Measurements from ENCODE around the gene DLX1. TPM values are rescaled to one million over a fixed set of nuclear protein-coding genes. Genes with fewer than 3 reads are reported as not detected.

Gene DLX1
- total and polyA plus RNA-seq, 9 of the 15 experiments (the other 6 are each of a cell fraction or from before 2014, with no cell fraction given) = 1.9 to 26.2 (median 9.6) TPM

DNA sequence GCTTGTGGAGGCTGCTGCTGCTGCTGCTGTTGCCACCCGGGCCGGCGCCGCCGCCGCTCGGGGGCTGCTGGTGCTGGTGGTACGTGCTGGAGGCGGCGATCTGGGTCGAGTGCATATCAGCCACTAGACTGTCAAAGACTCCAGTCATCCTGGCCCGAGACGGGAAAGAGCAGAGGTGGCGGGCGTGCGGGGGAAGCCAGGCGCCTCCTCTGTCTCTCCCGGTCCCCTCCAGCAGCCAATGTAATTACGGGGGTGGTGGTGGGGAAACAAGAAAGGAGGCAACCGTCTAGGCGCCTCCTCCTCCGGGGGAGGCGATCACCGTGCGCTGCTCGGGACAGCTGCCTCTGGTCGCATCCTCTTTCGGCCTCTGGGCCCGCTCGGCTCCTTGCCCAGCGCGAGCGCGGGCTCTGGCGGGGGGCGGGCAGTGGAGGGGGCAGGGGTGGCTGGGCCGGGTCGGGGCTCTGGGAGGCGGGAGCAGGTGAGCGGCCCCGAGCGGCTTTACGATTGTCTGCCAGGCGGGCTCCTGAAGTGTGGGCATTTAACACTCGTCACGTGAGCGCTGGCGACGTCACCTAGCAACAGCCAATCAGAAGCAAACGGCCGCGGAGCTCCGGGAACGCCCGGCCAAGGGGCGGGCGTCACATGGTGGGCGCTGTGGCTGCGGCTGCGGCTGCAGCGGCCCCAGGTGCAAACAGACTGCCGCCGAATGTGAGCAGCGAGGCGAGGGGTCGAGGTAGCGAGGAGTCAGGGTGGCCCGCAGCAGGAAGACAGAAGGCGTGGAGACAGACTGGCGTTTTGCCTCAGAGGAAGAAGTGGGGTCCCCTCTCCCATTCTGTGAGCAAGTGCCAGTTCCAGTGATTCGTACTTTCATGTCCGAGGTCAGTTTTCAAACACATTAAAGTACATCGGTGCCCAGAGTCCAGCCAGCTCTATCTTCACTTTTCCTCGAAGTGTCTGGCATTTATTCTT is 17.4 kb downstream of the DLX1 start, which contains the start of gene DLX2 (continued):
- TF ChIP-seq, protein P1, sequence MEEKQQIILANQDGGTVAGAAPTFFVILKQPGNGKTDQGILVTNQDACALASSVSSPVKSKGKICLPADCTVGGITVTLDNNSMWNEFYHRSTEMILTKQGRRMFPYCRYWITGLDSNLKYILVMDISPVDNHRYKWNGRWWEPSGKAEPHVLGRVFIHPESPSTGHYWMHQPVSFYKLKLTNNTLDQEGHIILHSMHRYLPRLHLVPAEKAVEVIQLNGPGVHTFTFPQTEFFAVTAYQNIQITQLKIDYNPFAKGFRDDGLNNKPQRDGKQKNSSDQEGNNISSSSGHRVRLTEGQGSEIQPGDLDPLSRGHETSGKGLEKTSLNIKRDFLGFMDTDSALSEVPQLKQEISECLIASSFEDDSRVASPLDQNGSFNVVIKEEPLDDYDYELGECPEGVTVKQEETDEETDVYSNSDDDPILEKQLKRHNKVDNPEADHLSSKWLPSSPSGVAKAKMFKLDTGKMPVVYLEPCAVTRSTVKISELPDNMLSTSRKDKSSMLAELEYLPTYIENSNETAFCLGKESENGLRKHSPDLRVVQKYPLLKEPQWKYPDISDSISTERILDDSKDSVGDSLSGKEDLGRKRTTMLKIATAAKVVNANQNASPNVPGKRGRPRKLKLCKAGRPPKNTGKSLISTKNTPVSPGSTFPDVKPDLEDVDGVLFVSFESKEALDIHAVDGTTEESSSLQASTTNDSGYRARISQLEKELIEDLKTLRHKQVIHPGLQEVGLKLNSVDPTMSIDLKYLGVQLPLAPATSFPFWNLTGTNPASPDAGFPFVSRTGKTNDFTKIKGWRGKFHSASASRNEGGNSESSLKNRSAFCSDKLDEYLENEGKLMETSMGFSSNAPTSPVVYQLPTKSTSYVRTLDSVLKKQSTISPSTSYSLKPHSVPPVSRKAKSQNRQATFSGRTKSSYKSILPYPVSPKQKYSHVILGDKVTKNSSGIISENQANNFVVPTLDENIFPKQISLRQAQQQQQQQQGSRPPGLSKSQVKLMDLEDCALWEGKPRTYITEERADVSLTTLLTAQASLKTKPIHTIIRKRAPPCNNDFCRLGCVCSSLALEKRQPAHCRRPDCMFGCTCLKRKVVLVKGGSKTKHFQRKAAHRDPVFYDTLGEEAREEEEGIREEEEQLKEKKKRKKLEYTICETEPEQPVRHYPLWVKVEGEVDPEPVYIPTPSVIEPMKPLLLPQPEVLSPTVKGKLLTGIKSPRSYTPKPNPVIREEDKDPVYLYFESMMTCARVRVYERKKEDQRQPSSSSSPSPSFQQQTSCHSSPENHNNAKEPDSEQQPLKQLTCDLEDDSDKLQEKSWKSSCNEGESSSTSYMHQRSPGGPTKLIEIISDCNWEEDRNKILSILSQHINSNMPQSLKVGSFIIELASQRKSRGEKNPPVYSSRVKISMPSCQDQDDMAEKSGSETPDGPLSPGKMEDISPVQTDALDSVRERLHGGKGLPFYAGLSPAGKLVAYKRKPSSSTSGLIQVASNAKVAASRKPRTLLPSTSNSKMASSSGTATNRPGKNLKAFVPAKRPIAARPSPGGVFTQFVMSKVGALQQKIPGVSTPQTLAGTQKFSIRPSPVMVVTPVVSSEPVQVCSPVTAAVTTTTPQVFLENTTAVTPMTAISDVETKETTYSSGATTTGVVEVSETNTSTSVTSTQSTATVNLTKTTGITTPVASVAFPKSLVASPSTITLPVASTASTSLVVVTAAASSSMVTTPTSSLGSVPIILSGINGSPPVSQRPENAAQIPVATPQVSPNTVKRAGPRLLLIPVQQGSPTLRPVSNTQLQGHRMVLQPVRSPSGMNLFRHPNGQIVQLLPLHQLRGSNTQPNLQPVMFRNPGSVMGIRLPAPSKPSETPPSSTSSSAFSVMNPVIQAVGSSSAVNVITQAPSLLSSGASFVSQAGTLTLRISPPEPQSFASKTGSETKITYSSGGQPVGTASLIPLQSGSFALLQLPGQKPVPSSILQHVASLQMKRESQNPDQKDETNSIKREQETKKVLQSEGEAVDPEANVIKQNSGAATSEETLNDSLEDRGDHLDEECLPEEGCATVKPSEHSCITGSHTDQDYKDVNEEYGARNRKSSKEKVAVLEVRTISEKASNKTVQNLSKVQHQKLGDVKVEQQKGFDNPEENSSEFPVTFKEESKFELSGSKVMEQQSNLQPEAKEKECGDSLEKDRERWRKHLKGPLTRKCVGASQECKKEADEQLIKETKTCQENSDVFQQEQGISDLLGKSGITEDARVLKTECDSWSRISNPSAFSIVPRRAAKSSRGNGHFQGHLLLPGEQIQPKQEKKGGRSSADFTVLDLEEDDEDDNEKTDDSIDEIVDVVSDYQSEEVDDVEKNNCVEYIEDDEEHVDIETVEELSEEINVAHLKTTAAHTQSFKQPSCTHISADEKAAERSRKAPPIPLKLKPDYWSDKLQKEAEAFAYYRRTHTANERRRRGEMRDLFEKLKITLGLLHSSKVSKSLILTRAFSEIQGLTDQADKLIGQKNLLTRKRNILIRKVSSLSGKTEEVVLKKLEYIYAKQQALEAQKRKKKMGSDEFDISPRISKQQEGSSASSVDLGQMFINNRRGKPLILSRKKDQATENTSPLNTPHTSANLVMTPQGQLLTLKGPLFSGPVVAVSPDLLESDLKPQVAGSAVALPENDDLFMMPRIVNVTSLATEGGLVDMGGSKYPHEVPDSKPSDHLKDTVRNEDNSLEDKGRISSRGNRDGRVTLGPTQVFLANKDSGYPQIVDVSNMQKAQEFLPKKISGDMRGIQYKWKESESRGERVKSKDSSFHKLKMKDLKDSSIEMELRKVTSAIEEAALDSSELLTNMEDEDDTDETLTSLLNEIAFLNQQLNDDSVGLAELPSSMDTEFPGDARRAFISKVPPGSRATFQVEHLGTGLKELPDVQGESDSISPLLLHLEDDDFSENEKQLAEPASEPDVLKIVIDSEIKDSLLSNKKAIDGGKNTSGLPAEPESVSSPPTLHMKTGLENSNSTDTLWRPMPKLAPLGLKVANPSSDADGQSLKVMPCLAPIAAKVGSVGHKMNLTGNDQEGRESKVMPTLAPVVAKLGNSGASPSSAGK (IDR thresholded peaks at IDR 0.05) = peak; percentile 90
- no peak for TF ChIP-seq DPF2 (IDR thresholded peaks at IDR 0.05)
- TF ChIP-seq CREM (IDR thresholded peaks at IDR 0.05; ENCODE audit: low read depth) = peak; percentile 78
- TF ChIP-seq ZNF639 (CRISPR knock-in tag; conservative IDR thresholded peaks at IDR 0.05 in 1 of 2, IDR thresholded peaks at IDR 0.05 in 1 of 2) = 0 out of 4 replicates have a peak, but pooled peaks of 1 of the 2 experiments have one; percentile 29
- TF ChIP-seq USF2 (CRISPR knock-in tag; IDR thresholded peaks at IDR 0.05) = peak; percentile 96
- peak; percentile 28; the same call in 1 of the 2 replicates for TF ChIP-seq DIDO1 (tag; IDR thresholded peaks at IDR 0.05; ENCODE audit: low read depth)
- peak; percentile 99 for TF ChIP-seq NFYB (IDR thresholded peaks at IDR 0.05; ENCODE audit: extremely low read depth, insufficient read length)
- 0 out of 2 replicates have a peak, but pooled peaks have one; percentile 25 for TF ChIP-seq MBD2 (IDR thresholded peaks at IDR 0.05; ENCODE audit: borderline replicate concordance, low read depth)
- TF ChIP-seq LCOR (CRISPR knock-in tag; IDR thresholded peaks at IDR 0.05) = peak; percentile 39; the same call in 1 of the 2 replicates
- TF ChIP-seq MYBL2 (IDR thresholded peaks at IDR 0.05; ENCODE audit: low read depth) = no peak
- TF ChIP-seq MYBL2 (CRISPR knock-in tag; IDR thresholded peaks at IDR 0.05; ENCODE audit: borderline replicate concordance) = no peak
- no peak for TF ChIP-seq ELF2 (CRISPR knock-in tag; IDR thresholded peaks at IDR 0.05)

Measured in K562 (cell line).